T-helper 2 cell treated with Interferon-gamma antibody and Interleukin-4, amounts not matched to agents 5 μg/mL and 100 μg/mL, for 36 hours (primary cell): ENCODE measurements around the gene OR6J1.

Experiments used
- DNase-seq: peaks from one replicate; pipeline ENCODE4 v3.0.0; 2021; ENCODE audit warnings: low spot score
- H3K27ac Mint-ChIP-seq: one replicate; pipeline ENCODE4 v1.8.0; 2021; ENCODE audit warnings: mild to moderate bottlenecking, mixed read lengths
- H3K27me3 Mint-ChIP-seq: one replicate; pipeline ENCODE4 v1.8.0; 2021; ENCODE audit warnings: low read depth, mixed read lengths
- H3K36me3 Mint-ChIP-seq: one replicate; pipeline ENCODE4 v1.8.0; 2021; ENCODE audit warnings: low read depth, mixed read lengths
- H3K4me1 Mint-ChIP-seq: one replicate; pipeline ENCODE4 v1.8.0; 2021; ENCODE audit warnings: low read depth, mixed read lengths
- H3K4me3 Mint-ChIP-seq: one replicate; pipeline ENCODE4 v1.8.0; 2022; ENCODE audit warnings: mild to moderate bottlenecking, moderate library complexity, mixed read lengths
- H3K9me3 Mint-ChIP-seq: one replicate; pipeline ENCODE4 v1.8.0; 2021; ENCODE audit warnings: mixed read lengths

Gene OR6J1

DNA sequence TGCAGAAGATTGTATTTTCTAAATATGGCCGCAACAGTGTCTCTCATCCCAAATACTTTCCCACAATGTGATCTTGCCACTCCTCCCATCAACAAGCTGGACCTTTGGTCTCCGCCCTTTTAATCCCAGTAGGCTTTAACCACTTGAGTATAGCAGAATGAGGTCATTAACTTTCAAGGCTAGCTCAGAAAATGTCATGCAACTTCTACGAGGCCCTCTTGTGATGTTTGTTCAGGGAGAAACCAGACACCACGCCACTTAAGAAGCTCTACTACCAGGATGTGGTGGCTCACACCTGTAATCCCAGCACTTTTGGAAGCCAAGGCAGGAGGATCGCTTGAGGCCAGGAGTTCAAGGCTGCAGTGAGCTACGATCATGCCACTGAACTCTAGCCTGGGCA is 20.1 kb upstream of the OR6J1 start:
- no peak overlapping the region for H3K4me3 Mint-ChIP-seq
- no peaks in the 10 kb centered on the region for H3K36me3 Mint-ChIP-seq
- H3K4me1 Mint-ChIP-seq = peaks cover 12% of the 10 kb centered on the region
- H3K27me3 Mint-ChIP-seq = peaks cover 3% of the 10 kb centered on the region
- no peak for DNase-seq
- H3K27ac Mint-ChIP-seq = no peak overlapping the region
- H3K9me3 Mint-ChIP-seq = peaks cover 4% of the 10 kb centered on the region

DNA sequence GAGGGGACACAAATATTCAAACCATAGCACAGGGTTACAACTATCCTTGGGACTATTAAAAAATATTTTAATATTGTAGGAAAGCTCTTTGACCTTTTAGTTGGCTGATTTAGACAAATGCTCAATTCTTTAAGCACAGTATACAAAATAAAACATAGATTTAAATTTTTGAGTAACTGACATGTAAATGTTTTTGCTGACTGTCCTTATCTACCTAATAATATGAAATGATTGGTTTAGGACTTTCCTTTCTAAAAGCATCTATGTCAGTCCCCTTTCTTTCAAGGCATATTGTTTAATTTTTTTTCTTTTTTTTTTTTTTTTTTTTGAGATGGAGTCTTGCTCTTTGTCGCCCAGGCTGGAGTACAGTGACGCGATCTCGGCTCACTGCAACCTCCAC is 16.5 kb upstream of the OR6J1 start:
- H3K9me3 Mint-ChIP-seq = no peaks in the 10 kb centered on the region
- H3K36me3 Mint-ChIP-seq = no peaks in the 10 kb centered on the region
- H3K4me3 Mint-ChIP-seq = no peak overlapping the region
- peaks cover 3% of the 10 kb centered on the region for H3K27me3 Mint-ChIP-seq
- H3K27ac Mint-ChIP-seq = no peak overlapping the region
- peaks cover 5% of the 10 kb centered on the region for H3K4me1 Mint-ChIP-seq
- no peak for DNase-seq

DNA sequence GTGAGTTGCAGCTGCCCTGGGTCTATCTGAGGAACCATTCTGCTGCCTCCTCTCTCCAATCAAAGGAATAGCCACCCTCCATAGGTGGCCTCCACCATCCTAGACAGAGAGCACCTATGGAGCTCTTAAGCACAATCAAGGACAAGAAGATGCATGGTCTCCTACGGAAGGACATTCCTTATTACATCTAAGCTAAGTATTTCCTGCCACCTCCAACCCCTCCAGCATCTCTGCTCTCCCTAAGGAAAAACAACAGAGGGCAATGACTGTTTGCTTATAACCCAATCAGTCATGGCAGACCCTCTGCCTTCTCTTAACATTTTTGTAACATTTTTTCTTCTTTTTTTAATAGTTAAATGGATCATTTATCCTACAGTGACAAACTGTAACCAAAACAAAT is 14.8 kb upstream of the OR6J1 start:
- Mint-ChIP-seq H3K9me3 (no peaks in the 10 kb centered on the region), H3K27ac (no peak overlapping the region), H3K27me3 (peaks cover 3% of the 10 kb centered on the region), H3K4me1 (peaks cover 2% of the 10 kb centered on the region), H3K4me3 (no peak overlapping the region), H3K36me3 (no peaks in the 10 kb centered on the region)
- DNase-seq = no peak

DNA sequence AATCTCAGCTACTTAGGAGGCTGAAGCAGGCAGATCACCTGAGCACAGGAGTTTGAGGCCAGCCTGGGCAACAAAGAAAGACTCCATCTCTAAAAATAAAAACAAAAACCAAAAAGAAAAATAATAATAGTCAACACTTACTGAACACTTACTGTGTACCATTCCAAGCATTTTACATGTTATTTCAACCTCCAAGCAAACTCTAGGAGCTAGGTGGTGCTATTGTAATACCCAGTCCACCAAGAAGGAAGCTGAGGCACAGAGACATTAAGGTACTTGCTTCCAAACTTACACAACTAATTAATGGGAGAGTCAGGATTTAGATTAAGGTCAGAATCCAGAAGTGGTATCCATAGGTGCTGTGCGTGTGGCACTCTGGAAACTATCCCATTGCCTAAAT is 13.7 kb upstream of the OR6J1 start:
- H3K4me3 Mint-ChIP-seq = no peak overlapping the region
- no peaks in the 10 kb centered on the region for H3K4me1 Mint-ChIP-seq
- DNase-seq = no peak
- no peak overlapping the region for H3K27ac Mint-ChIP-seq
- H3K9me3 Mint-ChIP-seq = no peaks in the 10 kb centered on the region
- peaks cover 3% of the 10 kb centered on the region for H3K27me3 Mint-ChIP-seq
- H3K36me3 Mint-ChIP-seq = no peaks in the 10 kb centered on the region

DNA sequence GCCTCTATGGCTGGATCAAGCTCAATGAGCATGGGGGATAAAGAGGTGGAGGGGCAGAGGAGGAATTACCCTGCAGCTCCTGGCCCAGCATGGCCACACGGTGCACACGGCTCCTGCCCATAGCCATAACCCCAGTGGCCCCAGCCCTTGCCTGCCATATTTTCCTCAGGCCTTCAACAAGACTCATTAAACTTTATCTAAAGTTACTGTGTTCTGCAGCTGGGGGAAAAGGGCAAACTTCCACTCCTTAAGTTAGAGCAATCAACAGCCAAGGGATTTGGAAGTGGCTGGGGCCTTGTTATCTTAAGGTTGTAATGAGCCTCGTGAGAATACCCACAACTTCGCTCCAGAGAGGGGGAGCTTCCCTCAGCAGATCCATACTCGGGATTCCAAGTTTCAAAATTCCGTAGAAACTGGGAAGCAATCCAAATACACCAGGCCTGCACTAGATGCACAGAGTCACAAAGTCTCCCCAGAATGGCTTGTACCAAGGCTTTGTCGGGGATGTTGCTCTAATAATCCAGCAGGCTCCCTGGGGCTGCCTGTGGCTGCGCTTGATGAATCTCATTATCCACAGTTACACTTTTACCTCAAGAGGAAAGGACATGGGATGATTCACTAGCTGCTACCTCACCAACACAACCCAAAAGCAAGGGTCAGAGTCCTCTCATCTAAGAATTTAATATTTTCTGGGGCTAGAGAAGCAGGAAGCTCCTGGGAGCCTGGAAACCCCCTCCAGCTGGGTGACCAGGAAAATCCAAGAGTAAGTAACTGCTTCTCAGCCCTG is 13.0 kb upstream of the OR6J1 start:
- Mint-ChIP-seq H3K36me3 (no peaks in the 10 kb centered on the region), H3K27me3 (peaks cover 3% of the 10 kb centered on the region), H3K9me3 (no peaks in the 10 kb centered on the region), H3K4me3 (no peak overlapping the region), H3K4me1 (no peaks in the 10 kb centered on the region), H3K27ac (no peak overlapping the region)
- no peak for DNase-seq

DNA sequence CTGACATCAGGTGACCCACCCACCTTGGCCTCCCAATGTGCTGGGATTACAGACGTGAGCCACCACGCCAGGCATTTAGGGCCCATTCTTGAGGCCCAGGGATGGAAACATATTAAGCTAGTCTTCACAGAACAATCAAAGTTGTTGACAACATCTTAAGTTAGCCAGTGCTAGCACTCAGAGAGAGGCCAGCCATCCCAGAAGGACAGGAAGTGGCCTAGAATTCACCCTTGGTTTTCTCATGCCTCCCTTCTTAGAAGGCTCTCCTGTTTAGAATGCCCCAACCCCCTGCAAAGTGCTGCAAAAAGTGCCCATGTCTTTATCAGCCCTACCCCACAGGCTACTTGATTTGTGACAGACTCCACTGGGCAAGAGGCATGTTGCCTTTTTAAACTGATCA is 12.1 kb upstream of the OR6J1 start:
- peaks cover 3% of the 10 kb centered on the region for H3K27me3 Mint-ChIP-seq

DNA sequence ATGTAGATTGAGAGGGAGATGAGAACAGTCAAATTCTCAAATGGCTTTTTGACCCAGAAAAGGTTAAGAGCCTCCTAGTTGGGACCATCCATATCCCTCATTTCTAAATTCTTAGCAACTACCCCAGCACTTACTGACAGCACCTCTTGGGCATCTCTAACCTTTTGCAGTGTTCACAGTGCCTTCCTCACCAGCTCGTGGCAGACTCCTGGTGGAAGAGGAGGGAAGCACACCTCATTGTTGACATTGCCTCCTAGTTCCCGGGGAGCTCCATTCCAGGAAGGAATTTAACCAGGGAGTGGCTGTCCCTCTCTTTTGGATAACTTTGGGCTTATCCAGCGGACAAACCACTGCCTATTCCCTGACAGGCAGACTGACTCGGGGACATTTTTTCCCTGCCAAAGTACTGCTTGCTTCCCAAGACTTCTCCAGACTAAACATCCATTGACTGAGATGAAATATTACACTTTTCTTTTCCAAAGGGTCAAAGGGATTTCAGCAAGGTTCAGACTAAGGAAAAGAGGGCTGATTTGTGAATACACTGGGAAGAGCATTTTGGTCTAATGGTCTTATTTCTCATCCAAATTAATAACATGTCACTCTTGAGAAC is 9.0 kb upstream of the OR6J1 start:
- peak; percentile 21 for DNase-seq
- no peaks in the 10 kb centered on the region for H3K27me3 Mint-ChIP-seq
- H3K27ac Mint-ChIP-seq = no peak overlapping the region
- H3K9me3 Mint-ChIP-seq = no peaks in the 10 kb centered on the region
- H3K4me3 Mint-ChIP-seq = no peak overlapping the region
- no peaks in the 10 kb centered on the region for H3K36me3 Mint-ChIP-seq
- H3K4me1 Mint-ChIP-seq = peaks cover 4% of the 10 kb centered on the region

More for the DNA sequence above, 12.1 kb upstream of the OR6J1 start:
- no peaks in the 10 kb centered on the region for H3K36me3 Mint-ChIP-seq
- H3K9me3 Mint-ChIP-seq = no peaks in the 10 kb centered on the region
- DNase-seq = no peak
- H3K4me3 Mint-ChIP-seq = no peak overlapping the region
- H3K4me1 Mint-ChIP-seq = peaks cover 4% of the 10 kb centered on the region
- no peak overlapping the region for H3K27ac Mint-ChIP-seq

DNA sequence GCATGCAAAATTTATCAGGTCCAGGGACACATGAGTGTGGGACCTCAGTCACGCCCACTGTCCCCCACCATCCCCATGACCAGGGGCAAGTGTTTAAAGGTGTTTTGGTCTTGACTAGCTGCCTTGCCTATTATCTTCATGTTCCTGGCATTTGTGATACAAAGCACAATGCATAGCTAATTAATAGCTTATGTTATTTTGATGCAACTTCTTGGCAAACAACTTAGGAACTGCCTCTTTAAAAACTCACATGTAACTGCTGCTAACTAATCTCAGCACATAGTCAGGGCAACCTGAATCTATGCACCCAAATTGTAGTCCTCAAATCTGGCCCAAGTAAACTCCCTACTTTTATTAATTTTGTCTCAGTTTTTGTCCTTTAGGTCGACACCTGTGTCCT is 7.4 kb upstream of the OR6J1 start:
- Mint-ChIP-seq H3K36me3 (no peaks in the 10 kb centered on the region), H3K27me3 (no peaks in the 10 kb centered on the region), H3K9me3 (no peaks in the 10 kb centered on the region), H3K27ac (no peak overlapping the region), H3K4me3 (no peak overlapping the region), H3K4me1 (peaks cover 4% of the 10 kb centered on the region)
- DNase-seq = no peak

DNA sequence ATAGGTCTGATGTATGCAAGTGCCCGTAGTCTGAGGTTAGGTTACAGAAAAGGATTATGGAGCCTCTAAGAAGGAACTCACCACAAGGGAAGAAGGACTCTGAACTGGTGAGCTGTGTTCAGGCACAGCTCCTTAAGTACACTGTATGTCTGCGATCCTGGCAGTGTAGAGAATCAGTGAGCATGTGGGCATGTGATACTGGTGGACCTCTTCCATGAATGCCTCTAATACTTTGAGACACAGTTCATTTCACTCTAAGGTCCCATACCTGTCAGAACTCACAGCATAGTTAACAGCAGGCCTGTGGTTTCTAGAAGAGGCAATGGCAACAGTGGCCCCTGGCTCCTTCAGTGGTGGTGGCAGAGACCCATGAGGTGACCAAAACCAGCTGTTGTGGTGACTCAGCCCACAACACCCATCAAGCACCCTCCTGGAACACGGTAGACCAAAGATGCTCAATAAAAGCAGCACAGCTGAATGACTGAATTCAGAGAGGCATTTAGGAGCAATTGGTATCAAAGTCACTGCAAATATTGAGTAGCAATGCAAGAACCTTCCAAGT is 6.9 kb upstream of the OR6J1 start:
- Mint-ChIP-seq H3K4me3 (no peak overlapping the region), H3K27me3 (no peaks in the 10 kb centered on the region), H3K36me3 (no peaks in the 10 kb centered on the region), H3K4me1 (peaks cover 5% of the 10 kb centered on the region), H3K27ac (no peak overlapping the region), H3K9me3 (no peaks in the 10 kb centered on the region)
- DNase-seq = no peak

DNA sequence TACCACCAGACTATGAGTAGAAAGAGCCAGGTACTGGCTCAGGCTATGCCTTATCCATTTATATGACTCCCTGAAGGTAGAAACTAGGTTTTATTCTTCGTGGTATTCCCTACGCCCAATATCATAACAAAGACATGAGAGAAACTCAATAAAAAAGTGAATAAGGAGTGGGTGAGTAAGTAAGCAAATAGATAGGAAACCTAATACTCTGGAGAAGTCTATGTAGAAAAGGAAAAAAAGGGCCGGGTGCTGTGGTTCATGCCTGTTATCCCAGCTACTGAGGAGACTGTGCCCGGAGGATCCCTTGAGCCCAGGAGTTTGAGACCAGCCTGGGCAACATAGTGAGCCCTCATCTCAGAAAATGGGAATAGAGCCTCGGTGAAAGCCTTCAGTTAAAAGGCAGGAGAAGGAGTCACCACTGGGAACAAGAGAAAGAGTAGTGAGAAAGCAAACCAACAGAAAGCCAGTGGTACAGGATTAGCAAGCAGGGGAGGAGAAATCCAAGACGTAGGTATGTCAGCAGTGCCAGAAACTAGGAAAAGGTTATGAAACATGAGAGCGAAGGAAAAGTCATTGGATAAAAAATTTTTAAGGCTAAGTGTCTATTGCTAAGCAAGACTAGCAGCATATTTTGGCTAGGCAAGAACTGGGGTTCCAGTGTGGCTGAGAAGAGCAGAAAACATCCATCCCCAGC is 6.0 kb upstream of the OR6J1 start:
- Mint-ChIP-seq H3K4me3 (no peak overlapping the region), H3K27ac (no peak overlapping the region), H3K27me3 (no peaks in the 10 kb centered on the region), H3K9me3 (no peaks in the 10 kb centered on the region), H3K36me3 (no peaks in the 10 kb centered on the region), H3K4me1 (peaks cover 7% of the 10 kb centered on the region)
- no peak for DNase-seq

DNA sequence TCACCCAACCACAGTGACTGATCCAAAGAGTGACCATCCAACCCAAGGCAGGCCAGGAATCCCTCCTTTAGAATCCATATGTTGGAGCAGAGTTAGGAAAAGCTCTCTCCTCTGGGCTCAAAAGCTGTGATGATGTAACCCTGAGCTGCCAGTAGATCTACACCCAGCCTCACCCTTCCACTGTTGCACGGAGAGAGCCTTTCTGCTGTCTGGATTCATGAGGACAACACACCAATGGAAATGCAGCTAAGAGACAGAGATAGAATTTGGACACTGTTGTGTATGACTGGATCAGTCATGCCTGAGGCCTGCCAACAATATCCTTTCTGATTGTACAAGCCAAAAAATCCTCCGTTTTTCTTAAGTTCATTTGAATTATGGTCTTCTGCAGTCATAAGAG is 4.4 kb upstream of the OR6J1 start:
- no peaks in the 10 kb centered on the region for H3K9me3 Mint-ChIP-seq
- peaks cover 4% of the 10 kb centered on the region for H3K27me3 Mint-ChIP-seq
- H3K36me3 Mint-ChIP-seq = no peaks in the 10 kb centered on the region
- H3K4me3 Mint-ChIP-seq = no peak overlapping the region
- DNase-seq = no peak
- H3K4me1 Mint-ChIP-seq = peaks cover 12% of the 10 kb centered on the region
- no peak overlapping the region for H3K27ac Mint-ChIP-seq

DNA sequence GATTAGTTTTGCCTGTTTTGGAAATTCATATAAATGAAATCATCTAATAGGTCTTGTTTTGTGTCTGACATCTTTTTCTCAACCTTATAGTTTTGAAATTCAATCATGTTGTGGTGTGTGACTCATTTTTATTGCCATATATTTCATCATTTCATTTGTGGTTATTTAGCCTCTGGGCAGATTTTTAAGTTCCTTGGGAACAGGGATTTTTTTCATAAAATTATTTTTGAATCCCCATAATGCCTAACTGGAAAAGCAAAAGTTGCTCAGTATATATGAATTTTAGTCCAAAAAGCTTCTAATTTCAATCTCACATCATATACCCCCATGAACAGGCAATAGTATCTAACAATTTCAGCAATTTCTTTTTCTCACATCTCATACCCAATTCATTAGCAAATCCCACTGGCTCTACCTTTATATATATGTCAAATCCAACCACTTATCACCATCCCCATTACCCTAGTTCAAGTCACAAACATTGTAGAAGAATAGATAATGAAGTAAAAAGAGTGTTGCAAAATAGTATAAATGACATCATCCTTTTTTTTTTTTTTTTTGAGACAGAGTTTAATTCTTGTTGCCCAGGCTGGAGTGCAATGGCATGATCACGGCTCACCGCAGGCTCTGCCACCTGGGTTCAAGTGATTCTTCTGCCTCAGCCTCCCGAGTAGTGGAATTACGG is 2.6 kb upstream of the OR6J1 start:
- H3K36me3 Mint-ChIP-seq = no peaks in the 10 kb centered on the region
- peaks cover 4% of the 10 kb centered on the region for H3K27me3 Mint-ChIP-seq
- peaks cover 11% of the 10 kb centered on the region for H3K4me1 Mint-ChIP-seq
- H3K9me3 Mint-ChIP-seq = no peaks in the 10 kb centered on the region
- DNase-seq = no peak
- H3K4me3 Mint-ChIP-seq = no peak overlapping the region
- H3K27ac Mint-ChIP-seq = no peak overlapping the region

DNA sequence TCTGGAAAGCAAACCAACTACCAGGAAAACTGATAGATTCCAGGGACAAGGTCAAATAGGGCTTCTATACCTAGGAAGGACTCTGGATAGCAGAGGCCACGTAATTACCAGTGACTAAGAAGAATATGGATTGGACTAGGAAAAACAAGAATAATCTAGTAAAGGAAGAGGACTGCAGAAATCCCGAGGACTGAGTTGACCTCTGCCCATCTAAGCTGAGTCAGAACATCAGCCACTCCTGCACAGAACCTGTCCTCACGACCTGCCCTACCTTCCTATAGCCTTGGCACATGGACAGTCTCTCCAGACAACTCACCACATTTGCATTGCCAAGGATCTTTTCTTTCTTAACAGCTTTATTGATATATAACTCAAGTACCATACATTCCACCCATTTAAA is 2.3 kb downstream of the OR6J1 start:
- Mint-ChIP-seq H3K9me3 (no peaks in the 10 kb centered on the region), H3K27ac (no peak overlapping the region), H3K4me3 (no peak overlapping the region), H3K27me3 (peaks cover 11% of the 10 kb centered on the region), H3K4me1 (peaks cover 8% of the 10 kb centered on the region), H3K36me3 (no peaks in the 10 kb centered on the region)
- no peak for DNase-seq

DNA sequence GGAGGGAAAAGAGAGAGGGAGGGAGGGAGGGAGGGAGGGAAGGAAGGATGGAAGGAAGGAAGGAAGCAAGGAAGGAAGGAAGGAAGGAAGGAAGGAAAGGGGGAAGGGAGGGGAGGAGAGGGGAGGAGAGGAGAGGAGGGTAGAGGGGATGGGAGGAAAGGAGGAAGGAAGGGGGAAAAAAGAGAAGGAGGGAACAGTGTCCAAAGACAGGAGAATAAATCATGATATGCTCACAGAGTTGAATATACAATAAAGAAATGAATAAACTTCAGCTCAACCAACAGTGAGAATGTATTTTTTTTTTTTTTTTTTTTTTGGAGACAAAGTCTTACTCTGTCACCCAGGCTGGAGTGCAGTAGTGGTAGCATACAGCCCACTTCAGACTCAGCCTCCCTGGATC is 4.0 kb downstream of the OR6J1 start:
- Mint-ChIP-seq H3K4me1 (peaks cover 5% of the 10 kb centered on the region), H3K27me3 (peaks cover 11% of the 10 kb centered on the region), H3K9me3 (no peaks in the 10 kb centered on the region), H3K27ac (no peak overlapping the region), H3K4me3 (no peak overlapping the region), H3K36me3 (no peaks in the 10 kb centered on the region)
- DNase-seq = no peak
